Epithelial cell of umbilical artery (primary cell): ENCODE data around the gene ZNF628. TPM values are rescaled to one million over a fixed set of nuclear protein-coding genes. Genes with fewer than 3 reads are reported as not detected.

Experiments
- total RNA-seq: library from RNA; depleted of rRNA; stranded (reverse); fragments of >200 nt; gene quantifications from 2 replicates; pipeline ENCODE4 v1.2.3, GENCODE V29; 2014

The ZNF628 gene
- 0.30 and 2.6 TPM in 2 replicates for total RNA-seq

GRCh38 chr19:55476100-55476775, at the start of gene ZNF628:
Gene ZNF628 (plus strand): TSS chr19:55476617. CDS start chr19:55479911, 3,294 bp downstream.

GRCh38 chr19:55443045-55443823, 33.2 kb upstream of the ZNF628 start, which contains the start of gene SHISA7:
Gene SHISA7 (minus strand): TSS chr19:55443300. CDS start chr19:55442863, 437 bp downstream.

GRCh38 chr19:55461259-55461973, 15.0 kb upstream of the ZNF628 start, which contains the start of gene ISOC2:
Gene ISOC2 (minus strand): TSS chr19:55461642. CDS start chr19:55456486, 5,156 bp downstream.

GRCh38 chr19:55464662-55465054, 11.8 kb upstream of the ZNF628 start, which contains the start of gene C19orf85:
Gene C19orf85 (minus strand): TSS chr19:55464751. CDS start chr19:55464554, 197 bp downstream.

GRCh38 chr19:55484593-55485438, 8.4 kb downstream of the ZNF628 start, which contains the start of gene NAT14:
Gene NAT14 (plus strand): TSS chr19:55485188. CDS start chr19:55485709, 521 bp downstream.

GRCh38 chr19:55487924-55488687, 11.7 kb downstream of the ZNF628 start, which contains the start of gene SSC5D:
Gene SSC5D (plus strand): TSS chr19:55488436. CDS start chr19:55488590, 154 bp downstream.

Other genes starting within 250 kb of the ZNF628 start
- gene TMEM86B, start 247.9 kb upstream of the ZNF628 start, total RNA-seq, result 0.32 and 0.91 TPM in 2 replicates
- gene PPP6R1, start 217.6 kb upstream of the ZNF628 start, total RNA-seq, result 20.1 and 22.3 TPM in 2 replicates
- 29.6 and 38.0 TPM in 2 replicates for gene HSPBP1, start 196.5 kb upstream of the ZNF628 start, total RNA-seq
- gene BRSK1, start 192.6 kb upstream of the ZNF628 start, total RNA-seq, result 0.61 and 0.65 TPM in 2 replicates
- gene TMEM150B, start 151.3 kb upstream of the ZNF628 start, total RNA-seq, result not detected in 2 replicates
- 3.9 and 4.7 TPM in 2 replicates for gene KMT5C, start 136.7 kb upstream of the ZNF628 start, total RNA-seq
- under 0.01 TPM in 1 of 2 replicates, not detected in the other for gene COX6B2, start 121.9 kb upstream of the ZNF628 start, total RNA-seq
- not detected in 2 replicates for gene GARIN5B, start 113.4 kb upstream of the ZNF628 start, total RNA-seq
- gene IL11, start 106.2 kb upstream of the ZNF628 start, total RNA-seq, result 0.46 and 2.6 TPM in 2 replicates
- gene TMEM190, start 99.8 kb upstream of the ZNF628 start, total RNA-seq, result not detected in 2 replicates
- gene TMEM238, start 92.3 kb upstream of the ZNF628 start, total RNA-seq, result 0.65 TPM in 1 of 2 replicates, not detected in the other
- gene RPL28, start 90.7 kb upstream of the ZNF628 start, total RNA-seq, result 112 and 274 TPM in 2 replicates
- 168 and 599 TPM in 2 replicates for gene UBE2S, start 68.8 kb upstream of the ZNF628 start, total RNA-seq
- gene SHISA7, start 33.3 kb upstream of the ZNF628 start, total RNA-seq, result not detected in 2 replicates
- gene ISOC2, start 15.0 kb upstream of the ZNF628 start, total RNA-seq, result 50.6 and 74.1 TPM in 2 replicates
- not detected in 2 replicates for gene C19orf85, start 11.9 kb upstream of the ZNF628 start, total RNA-seq
- 11.7 and 18.2 TPM in 2 replicates for gene NAT14, start 8.6 kb downstream of the ZNF628 start, total RNA-seq
- 0.32 and 2.3 TPM in 2 replicates for gene SSC5D, start 11.8 kb downstream of the ZNF628 start, total RNA-seq
- gene SBK2, start 60.5 kb downstream of the ZNF628 start, total RNA-seq, result not detected in 2 replicates
- 0.32 TPM in 1 of 2 replicates, not detected in the other for gene SBK3, start 68.9 kb downstream of the ZNF628 start, total RNA-seq
- gene ZNF579, start 104.2 kb downstream of the ZNF628 start, total RNA-seq, result 3.2 TPM in 2 replicates
- gene FIZ1, start 122.9 kb downstream of the ZNF628 start, total RNA-seq, result 1.8 and 2.6 TPM in 2 replicates
- 7.8 and 10.3 TPM in 2 replicates for gene ZNF524, start 123.7 kb downstream of the ZNF628 start, total RNA-seq
- 0.61 and 0.65 TPM in 2 replicates for gene ZNF865, start 129.0 kb downstream of the ZNF628 start, total RNA-seq
- 3.6 and 3.8 TPM in 2 replicates for gene ZNF784, start 147.9 kb downstream of the ZNF628 start, total RNA-seq
- gene ZNF580, start 164.4 kb downstream of the ZNF628 start, total RNA-seq, result 1.9 and 2.7 TPM in 2 replicates
- 16.1 and 21.4 TPM in 2 replicates for gene ZNF581, start 167.0 kb downstream of the ZNF628 start, total RNA-seq
- gene CCDC106, start 171.6 kb downstream of the ZNF628 start, total RNA-seq, result 7.6 and 7.8 TPM in 2 replicates
- 87.7 and 143 TPM in 2 replicates for gene U2AF2, start 178.4 kb downstream of the ZNF628 start, total RNA-seq
- gene EPN1, start 198.6 kb downstream of the ZNF628 start, total RNA-seq, result 19.2 and 50.8 TPM in 2 replicates